ENCODE results near the gene GK2.

The GK2 gene

GRCh38 chr4:79381161-79381560, 26.9 kb downstream of the GK2 start:
- DNase-seq = no peak

GRCh38 chr4:79370026-79370425, 38.0 kb downstream of the GK2 start:
- no peak for DNase-seq

DNA sequence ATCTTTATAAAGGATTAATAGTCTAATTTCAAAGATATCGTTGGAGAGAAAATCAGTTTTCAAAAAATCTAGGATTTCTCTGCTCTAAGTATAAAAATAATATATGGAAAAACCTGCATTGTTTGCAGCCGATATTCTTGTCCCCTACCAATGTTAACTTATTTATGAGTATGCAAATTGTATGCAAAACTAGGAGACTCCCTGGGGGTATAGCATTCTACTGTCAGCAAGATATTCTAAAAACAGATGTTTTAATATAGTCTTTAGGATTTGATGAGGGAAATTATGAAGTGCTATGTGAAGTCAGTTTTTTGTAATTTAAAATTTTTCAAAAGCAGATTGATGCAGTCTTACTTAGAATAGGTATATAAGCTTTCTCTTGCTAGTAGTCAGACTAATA, 40.9 kb downstream of the GK2 start:
- no peak for DNase-seq

DNA sequence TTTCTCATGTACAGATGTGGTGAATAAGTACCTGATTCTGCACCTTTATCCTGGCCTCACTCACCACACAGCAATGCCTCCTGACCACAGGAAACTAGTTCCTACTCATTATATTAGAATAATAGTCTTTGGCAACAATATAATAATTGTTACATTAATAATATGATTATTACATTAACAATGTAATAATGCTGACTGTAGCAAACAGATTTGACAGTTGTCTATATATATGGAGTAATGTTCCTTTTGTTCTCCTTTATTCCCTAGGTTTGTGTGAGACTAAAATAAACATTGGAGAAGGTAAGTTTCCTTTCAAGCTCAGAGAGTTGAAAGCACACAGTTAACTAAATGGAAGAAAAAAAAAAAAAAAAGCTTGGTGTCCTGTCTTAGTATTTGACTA, 41.6 kb downstream of the GK2 start:
- no peak for DNase-seq

DNA sequence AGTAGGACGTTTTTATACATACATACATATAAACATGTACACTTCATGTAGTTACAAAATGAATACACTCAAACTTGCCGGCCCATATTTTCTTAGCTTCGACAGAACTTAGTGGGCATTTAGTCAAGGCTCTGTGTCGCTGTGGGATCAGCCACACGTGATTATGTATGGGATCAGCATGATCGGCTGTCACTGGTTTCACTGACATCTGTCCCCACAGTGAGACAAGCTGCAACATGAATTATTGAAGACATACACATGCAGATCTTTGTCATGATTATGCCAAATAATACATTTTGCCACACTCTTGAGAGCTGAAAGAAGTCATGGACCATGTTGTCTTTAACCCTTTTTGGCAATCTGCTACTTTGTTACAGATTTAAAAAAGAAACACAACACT, 44.0 kb downstream of the GK2 start:
- DNase-seq = no peak

DNA sequence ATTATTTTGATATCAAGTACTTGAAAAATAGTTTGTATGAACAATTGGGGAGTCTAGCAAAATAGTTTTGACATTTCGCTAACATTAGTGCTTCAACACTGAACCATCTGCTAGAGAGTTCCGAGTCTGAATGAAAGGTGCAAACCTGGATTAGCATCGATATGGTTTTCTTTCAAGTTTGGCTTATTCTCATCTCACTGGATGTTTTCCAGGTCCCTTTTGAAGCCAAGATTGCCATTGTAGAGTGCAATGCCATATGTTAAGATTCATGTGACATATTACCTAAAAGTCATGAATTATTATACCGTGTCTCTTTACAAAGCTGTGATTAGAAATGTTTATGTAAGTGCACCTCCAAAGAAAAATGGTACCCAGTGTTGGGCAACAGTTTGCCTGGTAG, 45.4 kb downstream of the GK2 start:
- DNase-seq = no peak

DNA sequence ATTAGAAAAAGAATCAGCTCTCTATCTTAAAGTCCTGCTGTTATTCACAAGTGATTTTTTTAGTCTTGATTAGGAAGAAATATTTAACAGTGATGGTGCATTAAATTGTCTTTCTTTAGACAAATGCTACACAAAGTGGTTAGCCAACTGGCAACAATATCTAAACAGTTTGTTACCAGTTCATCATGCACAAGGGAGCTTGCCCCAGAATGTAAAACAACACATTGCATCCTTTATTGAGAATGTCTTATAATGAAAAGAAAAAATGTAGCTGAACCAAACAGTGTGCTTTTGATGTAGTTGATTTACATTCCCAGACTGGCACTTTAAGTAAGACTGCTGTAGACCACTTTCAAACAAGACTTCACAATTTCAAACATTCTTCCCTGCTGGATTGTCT, 48.0 kb downstream of the GK2 start:
- DNase-seq = no peak

- no peak for DNase-seq
Measured at GRCh38 chr4:79358438-79358837, 49.6 kb downstream of the GK2 start.

GRCh38 chr4:79357365-79357764, 50.7 kb downstream of the GK2 start:
- no peak for DNase-seq
